Natural killer cell (primary cell): ENCODE data around the gene CASQ2. TPM values are rescaled to one million over a fixed set of nuclear protein-coding genes. Genes with fewer than 3 reads are reported as not detected.

Source experiments
- ATAC-seq, 3 donors: fragments of 150-1000 bp in 2 of 3; fragments of 200-7000 bp in 1 of 3; cut with Tn5 transposase; 1 replicate in 1 of 3; 2 replicates in 2 of 3; pipeline ENCODE4 v1.10.0; 2021; ENCODE audit warnings: mild to moderate bottlenecking in 2 of 3, moderate library complexity in 2 of 3
- DNase-seq, 2 donors: peaks; one replicate each; pipeline versions ENCODE4 v3.0.0 to v3.0.0-alpha.2; 2013 to 2021; ENCODE audit warnings: mixed read lengths in 1 of 2
- H3K27ac ChIP-seq: one replicate; pipeline ENCODE4 v1.5.1; 2013; ENCODE audit warnings: mild to moderate bottlenecking, low read length
- H3K27me3 ChIP-seq: one replicate; pipeline ENCODE4 v1.6.1; 2013; ENCODE audit warnings: low read length; ENCODE audit not compliant: control insufficient read depth, insufficient read depth
- H3K36me3 ChIP-seq: one replicate; pipeline ENCODE4 v1.6.1; 2013; ENCODE audit warnings: low read length; ENCODE audit not compliant: control insufficient read depth, insufficient read depth
- H3K4me1 ChIP-seq: one replicate; pipeline ENCODE4 v1.6.1; 2013; ENCODE audit warnings: low read length; ENCODE audit not compliant: control insufficient read depth, insufficient read depth
- H3K4me3 ChIP-seq: one replicate; pipeline ENCODE4 v1.5.1; 2013; ENCODE audit warnings: low read length
- H3K9me3 ChIP-seq: one replicate; pipeline ENCODE4 v1.6.1; 2013; ENCODE audit warnings: low read length; ENCODE audit not compliant: control insufficient read depth, insufficient read depth
- H3K27ac Mint-ChIP-seq, 2 donors: one replicate each; pipeline ENCODE4 v1.8.0; 2022; ENCODE audit warnings: mild to moderate bottlenecking in 2 of 2, mixed read lengths in 2 of 2, moderate library complexity in 1 of 2
- H3K27me3 Mint-ChIP-seq, 2 donors: one replicate each; pipeline ENCODE4 v1.8.0; 2022; ENCODE audit warnings: low read depth in 2 of 2, mixed read lengths in 2 of 2
- H3K36me3 Mint-ChIP-seq: one replicate; pipeline ENCODE4 v1.8.0; 2022; ENCODE audit warnings: mixed read lengths
- H3K4me1 Mint-ChIP-seq, 2 donors: one replicate each; pipeline ENCODE4 v1.8.0; 2022; ENCODE audit warnings: mixed read lengths in 2 of 2
- H3K4me3 Mint-ChIP-seq: one replicate; pipeline ENCODE4 v1.8.0; 2022; ENCODE audit warnings: mild to moderate bottlenecking, moderate library complexity, mixed read lengths
- H3K9me3 Mint-ChIP-seq, 2 donors: one replicate each; pipeline ENCODE4 v1.8.0; 2022; ENCODE audit warnings: mixed read lengths in 2 of 2
- WGBS: methylation state at CpG from one replicate; pipeline ENCODE4 v1.1.7; 2013; ENCODE audit warnings: missing lambda C conversion rate; ENCODE audit not compliant: insufficient coverage; 5-methylcytosine and 5-hydroxymethylcytosine counted together
- intact Hi-C: fragments of 100-400 bp; cut with micrococcal nuclease; formaldehyde crosslinking; loops from one replicate; pipeline ENCODE4 v1.14.2; 2022
- total RNA-seq, 4 donors: library from RNA; stranded (reverse); fragments of 120-200 nt in 1 of 4; gene quantifications; one replicate each; pipeline versions ENCODE4 v1.2.3 to v1.2.4, GENCODE V29; 2013 to 2022
- TF ChIP-seq, protein P1 (sequence below): fragments of 200-600 bp; IDR thresholded peaks from one replicate; pipeline ENCODE4 v1.8.0; 2022; ENCODE audit warnings: antibody characterized with exemption

CASQ2 gene
- total RNA-seq, 3 donors from 2014 or later (not counting 1 experiment from before 2014, with no cell fraction given), result not detected

DNA sequence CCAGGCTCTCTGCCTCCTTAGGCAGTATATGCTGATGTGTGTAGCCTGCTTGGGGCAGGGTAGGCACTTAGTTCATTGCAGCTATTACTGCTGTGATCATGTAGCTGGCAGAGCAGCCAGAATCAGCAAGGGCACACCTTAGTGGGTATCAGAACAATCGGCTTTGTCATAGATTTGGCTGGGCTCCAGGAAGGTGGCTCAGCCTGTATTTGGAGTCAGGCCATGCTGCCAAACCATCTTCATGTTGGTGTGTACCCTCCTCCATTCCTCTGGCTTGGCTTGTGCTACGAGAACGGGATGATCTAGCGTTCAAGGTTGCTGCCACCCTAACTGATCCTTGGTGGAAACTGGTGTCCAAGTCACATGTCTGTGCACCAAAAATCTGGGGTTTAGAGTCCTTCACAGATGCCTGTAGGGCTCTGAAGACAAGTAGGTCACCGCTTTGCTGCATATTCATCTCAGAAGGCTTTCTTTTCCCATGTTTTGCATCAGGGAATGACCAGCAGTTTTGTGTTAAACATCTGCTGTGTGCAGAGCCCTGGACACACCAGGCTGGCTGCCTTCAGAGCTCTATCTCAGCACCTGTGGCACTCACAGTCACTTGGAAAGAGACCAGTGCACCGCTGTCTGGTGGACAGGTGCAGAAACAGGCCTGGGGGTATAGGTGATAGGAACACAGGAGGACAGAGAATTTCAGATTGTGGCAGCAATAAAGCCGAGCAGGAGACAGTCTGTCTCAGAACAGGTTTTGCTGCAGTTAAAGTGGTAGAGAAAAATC, 103.0 kb downstream of the CASQ2 start:
- Mint-ChIP-seq H3K9me3 (no peaks in the 10 kb centered on the region), H3K4me3 (no peak overlapping the region), H3K4me1 (peaks cover 19 to 20% of the 10 kb centered on the region in 2 donors), H3K36me3 (peaks cover 11% of the 10 kb centered on the region), H3K27me3 (no peaks in the 10 kb centered on the region), H3K27ac (no peak overlapping the region)
- intact Hi-C loops, result no loop called here
- TF ChIP-seq, protein P1, sequence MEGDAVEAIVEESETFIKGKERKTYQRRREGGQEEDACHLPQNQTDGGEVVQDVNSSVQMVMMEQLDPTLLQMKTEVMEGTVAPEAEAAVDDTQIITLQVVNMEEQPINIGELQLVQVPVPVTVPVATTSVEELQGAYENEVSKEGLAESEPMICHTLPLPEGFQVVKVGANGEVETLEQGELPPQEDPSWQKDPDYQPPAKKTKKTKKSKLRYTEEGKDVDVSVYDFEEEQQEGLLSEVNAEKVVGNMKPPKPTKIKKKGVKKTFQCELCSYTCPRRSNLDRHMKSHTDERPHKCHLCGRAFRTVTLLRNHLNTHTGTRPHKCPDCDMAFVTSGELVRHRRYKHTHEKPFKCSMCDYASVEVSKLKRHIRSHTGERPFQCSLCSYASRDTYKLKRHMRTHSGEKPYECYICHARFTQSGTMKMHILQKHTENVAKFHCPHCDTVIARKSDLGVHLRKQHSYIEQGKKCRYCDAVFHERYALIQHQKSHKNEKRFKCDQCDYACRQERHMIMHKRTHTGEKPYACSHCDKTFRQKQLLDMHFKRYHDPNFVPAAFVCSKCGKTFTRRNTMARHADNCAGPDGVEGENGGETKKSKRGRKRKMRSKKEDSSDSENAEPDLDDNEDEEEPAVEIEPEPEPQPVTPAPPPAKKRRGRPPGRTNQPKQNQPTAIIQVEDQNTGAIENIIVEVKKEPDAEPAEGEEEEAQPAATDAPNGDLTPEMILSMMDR, result no peak
- ATAC-seq (no peak), DNase-seq (no peak)
- Histone ChIP-seq H3K27ac (no peak overlapping the region), H3K9me3 (no peaks in the 10 kb centered on the region), H3K27me3 (no peaks in the 10 kb centered on the region), H3K36me3 (peaks cover 20% of the 10 kb centered on the region), H3K4me1 (peaks cover 3% of the 10 kb centered on the region), H3K4me3 (no peak overlapping the region)
- WGBS, result 93% methylated on average over 7 of the region's 7 CpGs

DNA sequence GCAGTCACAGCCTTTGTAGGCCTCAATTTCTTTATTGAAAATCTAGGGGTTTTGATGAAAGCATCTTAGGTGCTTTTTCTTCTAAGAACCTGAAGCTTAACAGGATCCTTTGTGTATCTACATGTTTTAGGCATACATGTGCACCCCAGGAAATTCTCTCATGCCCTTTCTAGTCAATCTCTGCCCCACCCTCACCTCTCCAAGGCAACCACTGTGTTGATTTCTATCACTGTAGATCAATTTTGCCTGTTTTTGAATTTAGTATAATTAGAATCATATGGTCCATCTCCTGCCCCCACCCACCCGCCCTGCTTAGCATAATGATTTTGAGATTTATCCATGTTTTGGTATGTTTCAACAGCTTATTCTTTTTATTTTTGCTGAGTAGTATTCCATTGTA, 107.4 kb downstream of the CASQ2 start:
- intact Hi-C loops, result no loop called here
- ATAC-seq (no peak), DNase-seq (no peak)
- Histone ChIP-seq H3K27ac (no peak overlapping the region), H3K4me1 (no peaks in the 10 kb centered on the region), H3K27me3 (no peaks in the 10 kb centered on the region), H3K36me3 (peaks cover 25% of the 10 kb centered on the region), H3K9me3 (no peaks in the 10 kb centered on the region), H3K4me3 (no peak overlapping the region)
- peaks cover 11% of the 10 kb centered on the region for H3K36me3 Mint-ChIP-seq
- H3K27me3 Mint-ChIP-seq, result no peaks in the 10 kb centered on the region
- TF ChIP-seq, protein P1, result no peak
- no peak overlapping the region for H3K27ac Mint-ChIP-seq
- no CpG with 5 or more reads among the region's 1 CpG for WGBS
- no peak overlapping the region for H3K4me3 Mint-ChIP-seq
- H3K4me1 Mint-ChIP-seq, result no peaks in the 10 kb centered on the region
- no peaks in the 10 kb centered on the region for H3K9me3 Mint-ChIP-seq

DNA sequence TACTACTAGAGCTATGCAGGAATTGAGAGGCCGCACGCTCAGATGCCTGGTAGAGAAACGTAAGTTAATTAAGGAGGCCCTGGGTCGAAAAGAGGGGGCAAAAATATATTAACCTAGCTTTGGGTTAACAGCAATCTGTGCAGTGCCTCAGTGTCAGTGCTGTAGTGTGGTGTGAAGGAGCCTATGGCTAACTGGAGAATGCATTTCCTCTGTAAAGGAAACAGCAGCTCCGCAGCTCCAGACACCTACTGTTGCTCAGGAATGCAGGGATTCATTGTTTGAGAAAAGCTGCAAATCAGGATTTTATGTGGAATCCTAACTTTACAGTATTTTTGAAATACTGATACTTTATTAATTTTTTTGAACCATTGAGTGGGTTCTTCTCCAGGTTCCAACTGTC, 108.4 kb downstream of the CASQ2 start:
- Histone ChIP-seq H3K4me1 (peaks cover under 1% of the 10 kb centered on the region), H3K27me3 (no peaks in the 10 kb centered on the region), H3K4me3 (no peak overlapping the region), H3K9me3 (no peaks in the 10 kb centered on the region), H3K27ac (no peak overlapping the region), H3K36me3 (peaks cover 25% of the 10 kb centered on the region)
- Mint-ChIP-seq H3K27ac (no peak overlapping the region), H3K4me1 (peaks cover 7% of the 10 kb centered on the region in 2 donors), H3K4me3 (no peak overlapping the region), H3K27me3 (no peaks in the 10 kb centered on the region), H3K36me3 (peaks cover 11% of the 10 kb centered on the region), H3K9me3 (no peaks in the 10 kb centered on the region)
- no peak for DNase-seq
- WGBS, result 97% methylated on average over 5 of the region's 5 CpGs
- TF ChIP-seq, protein P1, result no peak
- intact Hi-C loops, result no loop called here
- no peak for ATAC-seq

DNA sequence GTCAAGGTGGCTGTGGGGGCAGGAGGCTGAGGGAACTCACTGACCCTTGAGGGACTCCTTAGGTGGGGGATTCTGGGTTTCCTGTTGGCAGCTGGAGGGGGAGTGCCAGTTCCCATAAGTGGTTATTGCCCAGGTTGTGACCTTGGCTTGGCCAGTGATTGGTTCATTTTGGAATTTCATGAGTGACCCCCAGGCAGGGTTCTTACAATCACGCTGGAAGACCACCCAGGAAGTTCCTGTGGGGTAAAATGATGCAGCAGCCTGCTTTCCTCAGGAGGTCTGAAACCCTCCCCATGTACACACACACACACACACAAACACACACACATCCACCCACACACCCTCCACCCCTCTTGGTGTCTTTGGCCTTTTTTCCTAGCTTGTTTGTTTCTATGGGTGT, 109.9 kb downstream of the CASQ2 start:
- H3K4me3 Mint-ChIP-seq, result no peak overlapping the region
- no peaks in the 10 kb centered on the region for H3K9me3 Mint-ChIP-seq
- WGBS, result 60% methylated on average over 1 of the region's 1 CpG
- Histone ChIP-seq H3K27ac (no peak overlapping the region), H3K36me3 (peaks cover 14% of the 10 kb centered on the region), H3K9me3 (no peaks in the 10 kb centered on the region), H3K27me3 (no peaks in the 10 kb centered on the region), H3K4me1 (peaks cover 5% of the 10 kb centered on the region), H3K4me3 (no peak overlapping the region)
- H3K4me1 Mint-ChIP-seq, result peaks cover 18 to 20% of the 10 kb centered on the region in 2 donors
- intact Hi-C loops, result no loop called here
- H3K27ac Mint-ChIP-seq, result peak overlapping the region in 1 of 2 donors; percentile 6
- no peak for DNase-seq
- H3K36me3 Mint-ChIP-seq, result no peaks in the 10 kb centered on the region
- TF ChIP-seq, protein P1, result no peak
- H3K27me3 Mint-ChIP-seq, result no peaks in the 10 kb centered on the region
- no peak for ATAC-seq
